Adrenal gland (tissue), 12 donors: Measurements from ENCODE around the gene ARHGAP10. TPM values are rescaled to one million over a fixed set of nuclear protein-coding genes. Genes with fewer than 3 reads are reported as not detected.
"Not testable (repeated sequence)": the region's sequence is repeated elsewhere in the genome, so short reads cannot be mapped to it uniquely, and the experiment has no call there.

ENCODE experiments used
- DNase-seq, 7 donors: peaks; one replicate each; pipeline ENCODE4 v3.0.0-alpha.2; 2019 to 2020
- H3K27ac ChIP-seq, 5 donors: fragments of 200-600 bp; sonication (generic) in 4 of 5; 1 replicate in 3 of 5; 2 replicates in 2 of 5; pipeline versions ENCODE4 v1.5.1 to v1.8.0; 2016 to 2020; ENCODE audit warnings: mild to moderate bottlenecking in 1 of 5
- H3K27me3 ChIP-seq: fragments of 200-600 bp; 2 replicates; pipeline ENCODE4 v1.8.0; 2021
- H3K36me3 ChIP-seq, 2 donors: fragments of 200-600 bp; replicated peaks in 1 of 2; 1 replicate in 1 of 2; 2 replicates in 1 of 2; pipeline versions ENCODE4 v1.5.1 to v1.8.0; 2018 to 2022
- H3K4me1 ChIP-seq, 2 donors: fragments of 200-600 bp; replicated peaks in 1 of 2; 1 replicate in 1 of 2; 2 replicates in 1 of 2; pipeline versions ENCODE4 v1.5.1 to v1.8.0; 2018 to 2021
- H3K4me3 ChIP-seq, 4 donors: fragments of 200-600 bp; sonication (generic) in 3 of 4; one replicate each; pipeline ENCODE4 v1.5.1; 2016 to 2018
- H3K9me3 ChIP-seq, 3 donors: fragments of 200-600 bp; sonication (generic) in 1 of 3; replicated peaks in 1 of 3; 1 replicate in 2 of 3; 2 replicates in 1 of 3; pipeline versions ENCODE4 v1.5.1 to v1.8.0; 2016 to 2021
- POLR2A ChIP-seq, 2 donors: fragments of 450-650 bp; IDR thresholded peaks; one replicate each; pipeline ENCODE4 v1.6.1; 2017; ENCODE audit warnings: antibody characterized with exemption in 2 of 2, mild to moderate bottlenecking in 2 of 2, moderate library complexity in 1 of 2
- WGBS, 4 donors: extraction: QIAGEN DNeasy Blood & Tissue Kit in 2 of 4; methylation state at CpG; one replicate each; pipeline versions ENCODE4 v1.1.5 to v1.1.7; 2013 to 2017; 5-methylcytosine and 5-hydroxymethylcytosine counted together
- intact Hi-C, 2 donors: fragments of 100-400 bp; cut with DNase I; formaldehyde crosslinking; loops; one replicate each; pipeline versions ENCODE4 v1.14.1 to v1.15.0; 2022 to 2023
- polyA plus RNA-seq, 3 donors: library from polyadenylated mRNA; stranded (reverse); fragments of 200-250 nt in 2 of 3; fragments of 350-450 nt in 1 of 3; fragmentation: Illumina TruSeq in 1 of 3; extraction: RNeasy Lipid Tissue Mini Kit (QIAGEN cat#74804) in 1 of 3; gene quantifications; one replicate each; pipeline ENCODE4 v1.2.3, GENCODE V29; 2013 to 2014
- total RNA-seq, 9 donors: library from RNA; depleted of rRNA in 4 of 9; stranded (reverse); fragments of >200 nt in 4 of 9; fragments of 120-200 nt in 1 of 9; fragmentation: NEBNext Ultra II Directional in 1 of 9; extraction: Animal tissue kit (Norgen Biotek cat#: 25700) in 1 of 9; gene quantifications; one replicate each; pipeline versions ENCODE4 v1.1.0 to v1.2.4, GENCODE V29; 2013 to 2023
- TF ChIP-seq, protein P1 (sequence below), 6 experiments: fragments of 450-650 bp in 4 of 6; fragments of 200-600 bp in 2 of 6; sonication (generic) in 1 of 6; IDR thresholded peaks; 1 replicate in 5 of 6; 2 replicates in 1 of 6; pipeline versions ENCODE4 v1.5.1 to v1.8.0; 2016 to 2021; ENCODE audit warnings: antibody characterized with exemption in 6 of 6, mild to moderate bottlenecking in 2 of 6, moderate library complexity in 1 of 6
- donor health status: healthy with polysubstance abuse.
- donor health status: Bipolar disorder and iron deficiency.
- donor health status: DM: yes; HTN: yes; CAD: no.
- donor health status: DM: no; HTN: no; CAD: no.
- donor health status: DM: no; HTN: no; CAD: no.
- donor health status: DM: yes; HTN: yes; CAD: no.

ARHGAP10 gene
- total and polyA plus RNA-seq, 12 donors: 7.0 to 40.8 (median 22.1) TPM

DNA sequence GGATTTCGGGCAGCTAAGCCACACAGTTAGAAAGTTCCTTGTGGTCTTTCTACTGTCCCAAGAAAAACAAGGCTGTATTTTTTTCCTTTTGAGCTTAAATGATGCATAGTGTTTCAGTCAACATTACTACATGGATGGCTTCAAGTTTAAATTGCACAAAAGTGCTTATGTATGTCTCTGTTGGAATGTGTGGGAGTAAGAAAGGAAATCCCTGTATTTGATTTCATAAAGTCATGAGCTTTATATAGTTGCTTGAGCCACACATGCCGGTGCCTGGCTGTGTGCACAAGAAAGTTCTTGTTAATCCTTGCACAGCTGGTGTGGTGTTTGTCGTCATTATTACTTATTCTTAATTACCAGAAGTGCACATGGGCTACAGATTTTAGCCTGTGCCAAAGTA lies 262.2 kb downstream of the ARHGAP10 start:
- intact Hi-C loops: no loop called here
- no peaks in the 10 kb centered on the region for H3K36me3 ChIP-seq
- WGBS, 4 donors: 66 to 81% (median 74%) methylated on average over 3 of the region's 3 CpGs
- no peak overlapping the region for H3K4me3 ChIP-seq
- no peak overlapping the region for H3K27ac ChIP-seq
- H3K9me3 ChIP-seq: no peaks in the 10 kb centered on the region
- no peaks in the 10 kb centered on the region for H3K27me3 ChIP-seq
- no peak for DNase-seq
- TF ChIP-seq, protein P1, sequence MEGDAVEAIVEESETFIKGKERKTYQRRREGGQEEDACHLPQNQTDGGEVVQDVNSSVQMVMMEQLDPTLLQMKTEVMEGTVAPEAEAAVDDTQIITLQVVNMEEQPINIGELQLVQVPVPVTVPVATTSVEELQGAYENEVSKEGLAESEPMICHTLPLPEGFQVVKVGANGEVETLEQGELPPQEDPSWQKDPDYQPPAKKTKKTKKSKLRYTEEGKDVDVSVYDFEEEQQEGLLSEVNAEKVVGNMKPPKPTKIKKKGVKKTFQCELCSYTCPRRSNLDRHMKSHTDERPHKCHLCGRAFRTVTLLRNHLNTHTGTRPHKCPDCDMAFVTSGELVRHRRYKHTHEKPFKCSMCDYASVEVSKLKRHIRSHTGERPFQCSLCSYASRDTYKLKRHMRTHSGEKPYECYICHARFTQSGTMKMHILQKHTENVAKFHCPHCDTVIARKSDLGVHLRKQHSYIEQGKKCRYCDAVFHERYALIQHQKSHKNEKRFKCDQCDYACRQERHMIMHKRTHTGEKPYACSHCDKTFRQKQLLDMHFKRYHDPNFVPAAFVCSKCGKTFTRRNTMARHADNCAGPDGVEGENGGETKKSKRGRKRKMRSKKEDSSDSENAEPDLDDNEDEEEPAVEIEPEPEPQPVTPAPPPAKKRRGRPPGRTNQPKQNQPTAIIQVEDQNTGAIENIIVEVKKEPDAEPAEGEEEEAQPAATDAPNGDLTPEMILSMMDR (IDR thresholded peaks at IDR 0.05): no peak
- no peak for TF ChIP-seq POLR2A (IDR thresholded peaks at IDR 0.05)
- peaks cover 0 to 5% of the 10 kb centered on the region in 2 donors for H3K4me1 ChIP-seq

DNA sequence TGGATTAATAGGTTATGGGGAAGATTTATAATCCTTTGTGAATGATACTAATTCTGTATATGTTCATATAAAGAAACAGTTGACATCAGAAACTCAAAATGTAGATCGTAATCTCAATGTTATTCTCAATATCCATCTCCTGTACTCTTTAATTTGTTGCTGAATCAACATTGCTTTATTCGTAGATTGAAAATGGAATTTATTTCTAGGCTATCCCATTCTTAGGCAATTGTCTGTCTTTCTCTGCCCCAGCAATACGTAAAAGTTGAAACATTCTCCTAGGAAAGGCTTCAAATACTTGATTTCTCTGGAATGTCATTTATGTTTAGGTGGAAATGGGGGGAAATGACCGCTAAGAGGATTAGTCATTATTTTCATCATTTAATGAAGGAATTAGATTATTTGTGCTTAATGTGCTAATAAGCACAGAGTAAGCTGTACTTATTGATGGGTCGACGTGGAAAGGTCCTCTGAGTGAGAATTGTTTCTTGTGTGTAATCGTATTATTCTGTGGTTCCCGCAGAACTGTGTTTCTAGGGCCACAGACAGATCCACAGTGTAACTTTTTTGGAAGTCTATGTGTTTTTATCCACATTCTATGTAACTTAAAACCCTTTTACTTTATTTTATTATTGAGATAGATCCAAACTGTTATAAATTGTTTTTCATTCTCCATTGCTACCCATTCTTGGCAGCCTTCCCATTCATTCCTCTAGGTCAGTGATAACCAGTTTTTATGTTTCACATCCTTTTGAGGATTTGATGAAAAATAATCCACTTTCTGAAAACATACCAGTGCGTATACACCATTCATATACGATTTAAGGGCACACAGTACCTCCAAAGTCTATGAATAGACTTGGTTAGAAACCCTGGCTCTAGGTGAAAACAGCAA lies 262.9 kb downstream of the ARHGAP10 start:
- Histone ChIP-seq H3K4me1 (peaks cover 0 to 5% of the 10 kb centered on the region in 2 donors), H3K36me3 (no peaks in the 10 kb centered on the region), H3K27me3 (no peaks in the 10 kb centered on the region), H3K9me3 (no peaks in the 10 kb centered on the region), H3K27ac (no peak overlapping the region), H3K4me3 (no peak overlapping the region)
- intact Hi-C loops: no loop called here
- 88 to 90% (median 90%) methylated on average over 10 of the region's 10 CpGs for WGBS, 4 donors
- no peak for TF ChIP-seq POLR2A (IDR thresholded peaks at IDR 0.05)
- TF ChIP-seq, protein P1 (IDR thresholded peaks at IDR 0.05): no peak
- no peak for DNase-seq

DNA sequence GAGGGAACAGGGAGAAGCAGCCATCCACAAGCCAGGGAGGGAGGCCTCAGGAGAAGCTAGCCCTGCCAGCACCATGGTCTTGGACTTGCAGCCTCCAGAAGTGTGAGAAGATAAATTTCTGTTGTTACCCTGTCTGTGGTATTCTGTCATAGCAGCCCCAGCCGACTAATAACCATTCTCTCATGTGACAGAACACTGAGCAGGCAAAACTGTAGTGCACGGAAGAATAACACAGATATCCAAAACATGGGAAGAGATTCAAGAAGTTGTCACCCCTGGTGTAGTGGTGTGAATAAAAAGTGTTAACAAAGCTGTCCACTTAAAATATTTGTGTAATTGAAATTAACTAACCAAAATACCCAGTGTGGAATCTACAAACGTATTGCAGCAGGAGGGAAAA lies 265.0 kb downstream of the ARHGAP10 start:
- no peak for TF ChIP-seq POLR2A (IDR thresholded peaks at IDR 0.05)
- TF ChIP-seq, protein P1 (IDR thresholded peaks at IDR 0.05): no peak
- no peak overlapping the region for H3K4me3 ChIP-seq
- H3K36me3 ChIP-seq: no peaks in the 10 kb centered on the region
- H3K27me3 ChIP-seq: no peaks in the 10 kb centered on the region
- no peak for DNase-seq
- 82 to 91% (median 85%) methylated on average over 3 of the region's 3 CpGs for WGBS, 4 donors
- no peaks in the 10 kb centered on the region for H3K9me3 ChIP-seq
- peaks cover 0 to 5% of the 10 kb centered on the region in 2 donors for H3K4me1 ChIP-seq
- intact Hi-C loops: no loop called here
- H3K27ac ChIP-seq: no peak overlapping the region

DNA sequence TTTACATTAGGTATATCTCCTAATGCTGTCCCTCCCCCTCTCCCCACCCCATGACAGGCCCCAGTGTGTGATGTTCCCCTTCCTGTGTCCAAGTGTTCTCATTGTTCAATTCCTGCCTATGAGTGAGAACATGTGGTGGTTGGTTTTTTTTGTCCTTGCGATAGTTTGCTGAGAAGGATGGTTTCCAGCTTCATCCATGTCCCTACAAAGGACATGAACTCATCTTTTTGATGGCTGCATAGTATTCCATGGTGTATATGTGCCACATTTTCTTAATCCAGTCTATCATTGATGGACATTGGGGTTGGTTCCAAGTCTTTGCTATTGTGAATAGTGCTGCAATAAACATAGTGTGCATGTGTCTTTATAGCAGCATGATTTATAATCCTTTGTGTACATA lies 268.1 kb downstream of the ARHGAP10 start:
- intact Hi-C loops, DNase-seq, H3K36me3 ChIP-seq, H3K4me3 ChIP-seq, H3K4me1 ChIP-seq, H3K27me3 ChIP-seq, H3K27ac ChIP-seq, H3K9me3 ChIP-seq: not testable (repeated sequence)
- WGBS, 4 donors: 89 to 100% (median 92%) methylated on average over 1 of the region's 1 CpG
